B cell (primary cell): ENCODE data around the gene TMC5. TPM values are rescaled to one million over a fixed set of nuclear protein-coding genes. Genes with fewer than 3 reads are reported as not detected.

Experiments
- ATAC-seq: fragments of 200-7000 bp; cut with Tn5 transposase; one replicate; pipeline ENCODE4 v1.10.0; 2021; ENCODE audit warnings: low read depth, mild to moderate bottlenecking, moderate number of reproducible peaks, moderate library complexity
- CTCF ChIA-PET: fragments of 350-600 bp; sonication (Branson Sonifier 250); formaldehyde crosslinking; loops from one replicate; lab custom pipeline; 2021; ENCODE audit warnings: antibody characterized with exemption, inconsistent platforms; lab: Charles Lee
- POLR2A ChIA-PET: fragments of 350-600 bp; sonication (Branson Sonifier 250); formaldehyde crosslinking; loops from one replicate; lab custom pipeline; 2021; ENCODE audit warnings: antibody characterized with exemption; lab: Charles Lee
- DNase-seq: peaks from one replicate; pipeline ENCODE4 v3.0.0; 2013
- H2AFZ ChIP-seq: 2 replicates; pipeline ENCODE4 v1.6.1; 2012; ENCODE audit warnings: mild to moderate bottlenecking, low read depth, low read length; ENCODE audit not compliant: insufficient read depth, poor library complexity, severe bottlenecking
- H3K27ac ChIP-seq, 2 donors: 1 replicate in 1 of 2; 2 replicates in 1 of 2; pipeline ENCODE4 v1.5.1; 2012 to 2013; ENCODE audit warnings: low read length in 2 of 2, mild to moderate bottlenecking in 2 of 2, moderate library complexity in 1 of 2
- H3K27me3 ChIP-seq, 4 experiments: fragments of 200-600 bp in 1 of 4; sonication (generic) in 1 of 4; replicated peaks in 1 of 4; 1 replicate in 2 of 4; 2 replicates in 2 of 4; pipeline versions ENCODE4 v1.6.1 to v1.7.0; 2013 to 2016; ENCODE audit warnings: low read length in 3 of 4, mild to moderate bottlenecking in 2 of 4, mixed read lengths in 1 of 4, moderate library complexity in 1 of 4; ENCODE audit not compliant: insufficient read depth in 4 of 4, control insufficient read depth in 3 of 4; ENCODE audit errors: control extremely low read depth in 1 of 4
- H3K36me3 ChIP-seq, 2 experiments: replicated peaks in 1 of 2; 1 replicate in 1 of 2; 2 replicates in 1 of 2; pipeline versions ENCODE4 v1.6.1 to v1.7.1; 2013; ENCODE audit warnings: low read length in 1 of 2; ENCODE audit not compliant: insufficient read depth in 2 of 2, control insufficient read depth in 1 of 2; ENCODE audit errors: control extremely low read depth in 1 of 2, extremely low read depth in 1 of 2
- H3K4me1 ChIP-seq, 2 donors: fragments of 200-600 bp in 1 of 2; sonication (generic) in 1 of 2; 1 replicate in 1 of 2; 2 replicates in 1 of 2; pipeline versions ENCODE4 v1.5.1 to v1.6.1; 2013 to 2017; ENCODE audit warnings: low read length in 2 of 2; ENCODE audit not compliant: control insufficient read depth in 2 of 2, insufficient read depth in 2 of 2
- H3K4me2 ChIP-seq: replicated peaks from 2 replicates; pipeline ENCODE3; 2012; ENCODE audit warnings: mild to moderate bottlenecking, low read depth, low read length; ENCODE audit not compliant: poor library complexity, severe bottlenecking
- H3K4me3 ChIP-seq, 5 experiments: fragments of 200-600 bp in 1 of 5; sonication (generic) in 1 of 5; 1 replicate in 3 of 5; 2 replicates in 2 of 5; pipeline versions ENCODE4 v1.5.1 to v1.7.0; 2011 to 2016; ENCODE audit warnings: low read length in 4 of 5, mild to moderate bottlenecking in 4 of 5, low read depth in 2 of 5, control low read depth in 1 of 5, moderate library complexity in 1 of 5; ENCODE audit not compliant: insufficient read depth in 1 of 5; ENCODE audit errors: control extremely low read depth in 1 of 5, extremely low read depth in 1 of 5
- H3K79me2 ChIP-seq: fragments of 200-600 bp; sonication (generic); one replicate; pipeline ENCODE4 v1.6.0; 2016; ENCODE audit warnings: low read length; ENCODE audit not compliant: control insufficient read depth, insufficient read depth
- H3K9ac ChIP-seq: fragments of 200-600 bp; sonication (generic); 2 replicates; pipeline ENCODE4 v1.6.1; 2017; ENCODE audit warnings: mild to moderate bottlenecking, low read length, moderate library complexity
- H3K9me3 ChIP-seq, 3 donors: one replicate each; pipeline versions ENCODE4 v1.6.1 to v1.7.1; 2013; ENCODE audit warnings: low read length in 2 of 3; ENCODE audit not compliant: control insufficient read depth in 2 of 3, insufficient read depth in 1 of 3; ENCODE audit errors: control extremely low read depth in 1 of 3
- H4K20me1 ChIP-seq: 2 replicates; pipeline ENCODE4 v1.6.0; 2012; ENCODE audit warnings: mild to moderate bottlenecking, low read length; ENCODE audit not compliant: insufficient read depth, control insufficient read depth, poor library complexity, severe bottlenecking
- H3K27ac Mint-ChIP-seq: one replicate; pipeline ENCODE4 v1.8.0; 2021; ENCODE audit warnings: mixed read lengths
- H3K27me3 Mint-ChIP-seq: one replicate; pipeline ENCODE4 v1.8.0; 2021; ENCODE audit warnings: mixed read lengths
- H3K4me1 Mint-ChIP-seq: one replicate; pipeline ENCODE4 v1.8.0; 2021; ENCODE audit warnings: mixed read lengths
- H3K4me3 Mint-ChIP-seq: one replicate; pipeline ENCODE4 v1.8.0; 2021; ENCODE audit warnings: mixed read lengths
- H3K9me3 Mint-ChIP-seq: one replicate; pipeline ENCODE4 v1.8.0; 2022; ENCODE audit warnings: mixed read lengths; ENCODE audit not compliant: insufficient read depth
- CTCF ChIP-seq: fragments of 200-600 bp; IDR thresholded peaks from one replicate; pipeline ENCODE4 v1.8.0; 2022; ENCODE audit warnings: antibody characterized with exemption, mild to moderate bottlenecking
- EZH2 ChIP-seq: IDR thresholded peaks from 2 replicates; pipeline ENCODE4 v1.6.1; 2012; ENCODE audit warnings: borderline replicate concordance, low read depth, mild to moderate bottlenecking, moderate library complexity, low read length; ENCODE audit not compliant: insufficient read depth, poor library complexity, severe bottlenecking
- WGBS: methylation state at CpG from one replicate; pipeline ENCODE4 v1.1.5; 2013; ENCODE audit warnings: missing lambda C conversion rate; ENCODE audit not compliant: insufficient coverage; 5-methylcytosine and 5-hydroxymethylcytosine counted together
- intact Hi-C: fragments of 100-400 bp; cut with micrococcal nuclease; formaldehyde crosslinking; loops from one replicate; pipeline ENCODE4 v1.10.0; 2022
- polyA plus RNA-seq: library from polyadenylated mRNA; depleted of rRNA; stranded (reverse); fragments of >200 nt; gene quantifications from 2 replicates; pipeline ENCODE4 v1.2.3, GENCODE V29; 2012
- total RNA-seq, 2 donors: library from RNA; stranded (reverse); fragments of 120-200 nt in 1 of 2; gene quantifications; 1 replicate in 1 of 2; 2 replicates in 1 of 2; pipeline versions ENCODE4 v1.2.3 to v1.2.4, GENCODE V29; 2013 to 2022

TMC5 gene
- total and polyA plus RNA-seq, 2 donors (not counting 1 experiment from before 2014, with no cell fraction given): not detected

GRCh38 chr16:19463468-19464315 lies 46.0 kb downstream of the TMC5 start:
- H3K4me3 Mint-ChIP-seq: no peak overlapping the region
- POLR2A ChIA-PET: no interaction called here

More at GRCh38 chr16:19463468-19464315, 46.0 kb downstream of the TMC5 start:
- TF ChIP-seq CTCF (no peak), EZH2 (no peak)
- no peak overlapping the region for H3K9ac ChIP-seq
- H4K20me1 ChIP-seq: no peaks in the 10 kb centered on the region
- H3K4me1 ChIP-seq: no peaks in the 10 kb centered on the region
- no peak overlapping the region for H2AFZ ChIP-seq
- no peak overlapping the region for H3K27ac Mint-ChIP-seq
- no peak overlapping the region for H3K27ac ChIP-seq
- H3K4me3 ChIP-seq: no peak overlapping the region
- 97% methylated on average over 8 of the region's 12 CpGs for WGBS
- peaks cover 0 to 6% (median 0%) of the 10 kb centered on the region in 4 experiments for H3K27me3 ChIP-seq
- ATAC-seq (no peak), DNase-seq (no peak)
- no peaks in the 10 kb centered on the region for H3K9me3 Mint-ChIP-seq
- no peak overlapping the region for H3K4me2 ChIP-seq
- intact Hi-C loops: no loop called here
- H3K27me3 Mint-ChIP-seq: peaks cover 4% of the 10 kb centered on the region
- CTCF ChIA-PET: no interaction called here
- H3K4me1 Mint-ChIP-seq: no peaks in the 10 kb centered on the region
- H3K9me3 ChIP-seq: no peaks in the 10 kb centered on the region
- no peaks in the 10 kb centered on the region for H3K36me3 ChIP-seq
- H3K79me2 ChIP-seq: no peaks in the 10 kb centered on the region
